ENCODE results near the gene TPT1. TPM values are rescaled to one million over a fixed set of nuclear protein-coding genes. Genes with fewer than 3 reads are reported as not detected.
"Not testable (repeated sequence)": the region's sequence is repeated elsewhere in the genome, so short reads cannot be mapped to it uniquely, and the experiment has no call there.

The TPT1 gene
- 7,697 TPM for total RNA-seq (2013)
- polyA plus RNA-seq, result 1,000 to 10,000 TPM; 2,102 to 5,638 (median 2,493) TPM
- 1,293 and 2,529 TPM in 2 replicates for polyA minus RNA-seq
- total RNA-seq, result 2,193 to 4,177 (median 3,615) reads per million in 11 experiments

DNA sequence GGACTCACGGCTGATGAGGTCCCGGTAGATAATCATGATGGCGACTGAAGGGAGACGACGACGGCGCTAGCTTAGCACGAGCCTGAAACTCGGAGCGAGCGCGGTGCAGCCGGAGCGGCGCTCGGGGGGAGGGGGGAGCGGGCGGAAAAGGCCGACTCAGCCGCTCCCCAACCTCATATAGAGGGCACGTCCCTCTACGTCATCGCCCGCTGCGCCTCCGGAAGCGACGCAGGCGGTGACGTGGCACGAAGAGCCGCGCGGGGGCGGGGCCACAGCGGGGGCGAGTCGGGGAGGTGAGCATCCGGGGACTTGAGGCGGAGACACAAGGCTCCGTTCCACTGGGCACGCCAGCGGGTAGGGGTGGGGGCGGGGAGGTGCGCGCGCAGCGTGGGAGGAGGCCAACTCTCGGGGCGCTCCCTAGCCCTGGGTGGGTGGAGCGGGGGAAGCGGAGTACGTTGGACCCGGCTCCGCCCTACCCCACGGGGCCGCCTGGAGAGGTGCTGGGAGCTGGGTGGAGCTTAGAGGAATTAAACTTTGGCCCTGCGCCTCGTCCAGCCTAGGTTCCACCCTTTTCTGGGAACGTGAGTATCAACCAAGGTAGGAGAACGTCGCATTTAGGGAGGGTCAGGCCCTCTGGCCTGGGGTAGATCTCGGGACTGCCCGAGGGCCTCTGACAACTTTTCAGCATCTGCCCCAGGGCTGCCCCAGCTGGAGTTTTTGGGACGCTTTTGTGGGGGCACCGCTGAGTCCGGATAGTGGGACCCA lies at the start of gene TPT1:
Gene TPT1, minus strand, starts transcription at position 150 of the 765 bp plus-strand sequence. Its CDS starts 114 bp downstream, at position 36.
- Histone ChIP-seq H3K4me3 (replicated peaks in 1 of 3; ENCODE audit: low read depth in 2 of 3, low read length in 3 of 3) (peak within 1 kb of the TSS; percentile 79 to 96 (median 89)), H3K27me3 (ENCODE audit: control insufficient read depth in 2 of 2, insufficient read depth in 2 of 2, low read length in 2 of 2) (no peaks in the 10 kb centered on the region), H4K20me1 (ENCODE audit: insufficient read depth, low read length) (peaks cover 47% of the 10 kb centered on the region), H3K79me2 (ENCODE audit: insufficient read depth, low read length) (peaks cover 60% of the 10 kb centered on the region), H3K4me1 (ENCODE audit: control insufficient read depth in 1 of 2, insufficient read depth in 2 of 2, low read length in 2 of 2) (peaks cover 45 to 56% of the 10 kb centered on the region in 2 donors), H2AFZ (ENCODE audit: insufficient read depth, low read depth, low read length, poor library complexity, severe bottlenecking) (peak within 1 kb of the TSS; percentile 83), H3K36me3 (replicated peaks in 1 of 2; ENCODE audit: control insufficient read depth in 1 of 2, insufficient read depth in 2 of 2, low read length in 2 of 2) (peaks cover 39 to 47% of the 10 kb centered on the region in 2 donors), H3K4me2 (replicated peaks; ENCODE audit: extremely low read depth, low read length, poor library complexity, severe bottlenecking) (peak within 1 kb of the TSS; percentile 88), H3K9ac (ENCODE audit: insufficient read depth, low read length, poor library complexity, severe bottlenecking) (peak within 1 kb of the TSS; percentile 99), H3K9me3 (replicated peaks in 1 of 2; ENCODE audit: control insufficient read depth in 1 of 2, insufficient read depth in 1 of 2, low read length in 2 of 2) (no peaks in the 10 kb centered on the region), H3K27ac (ENCODE audit: low read depth in 1 of 2, low read length in 2 of 2) (peak within 1 kb of the TSS; percentile 88 to 98)
- H3K4me3 Mint-ChIP-seq, result peak within 1 kb of the TSS; percentile 98
- intact Hi-C loops (cut with micrococcal nuclease), result loop anchor here (5.0 to 10.0 kb wide), 2 partner anchors 76 to 124 kb away; partner anchors contain the start of genes SLC25A30 (in 2 of the 2) and COG3 (in 1 of the 2)
- H3K4me1 Mint-ChIP-seq, result peaks cover 53% of the 10 kb centered on the region
- H3K27me3 Mint-ChIP-seq (ENCODE audit: low read depth in 3 of 3), result peaks cover 0 to 3% (median 0%) of the 10 kb centered on the region in 3 donors
- under 1% methylated on average over 54 of the region's 67 CpGs for WGBS (ENCODE audit: insufficient coverage)
- TF ChIP-seq, protein P1, sequence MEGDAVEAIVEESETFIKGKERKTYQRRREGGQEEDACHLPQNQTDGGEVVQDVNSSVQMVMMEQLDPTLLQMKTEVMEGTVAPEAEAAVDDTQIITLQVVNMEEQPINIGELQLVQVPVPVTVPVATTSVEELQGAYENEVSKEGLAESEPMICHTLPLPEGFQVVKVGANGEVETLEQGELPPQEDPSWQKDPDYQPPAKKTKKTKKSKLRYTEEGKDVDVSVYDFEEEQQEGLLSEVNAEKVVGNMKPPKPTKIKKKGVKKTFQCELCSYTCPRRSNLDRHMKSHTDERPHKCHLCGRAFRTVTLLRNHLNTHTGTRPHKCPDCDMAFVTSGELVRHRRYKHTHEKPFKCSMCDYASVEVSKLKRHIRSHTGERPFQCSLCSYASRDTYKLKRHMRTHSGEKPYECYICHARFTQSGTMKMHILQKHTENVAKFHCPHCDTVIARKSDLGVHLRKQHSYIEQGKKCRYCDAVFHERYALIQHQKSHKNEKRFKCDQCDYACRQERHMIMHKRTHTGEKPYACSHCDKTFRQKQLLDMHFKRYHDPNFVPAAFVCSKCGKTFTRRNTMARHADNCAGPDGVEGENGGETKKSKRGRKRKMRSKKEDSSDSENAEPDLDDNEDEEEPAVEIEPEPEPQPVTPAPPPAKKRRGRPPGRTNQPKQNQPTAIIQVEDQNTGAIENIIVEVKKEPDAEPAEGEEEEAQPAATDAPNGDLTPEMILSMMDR (IDR thresholded peaks at IDR 0.05), result no peak
- peaks cover 0 to 5% (median 0%) of the 10 kb centered on the region in 7 donors for H3K9me3 Mint-ChIP-seq
- H3K36me3 Mint-ChIP-seq, result peaks cover 51 to 61% of the 10 kb centered on the region in 2 donors
- peak; percentile 98 to 100 (median 99) for DNase-seq
- H3K27ac Mint-ChIP-seq, result peak within 1 kb of the TSS; percentile 98 to 100 (median 99)

DNA sequence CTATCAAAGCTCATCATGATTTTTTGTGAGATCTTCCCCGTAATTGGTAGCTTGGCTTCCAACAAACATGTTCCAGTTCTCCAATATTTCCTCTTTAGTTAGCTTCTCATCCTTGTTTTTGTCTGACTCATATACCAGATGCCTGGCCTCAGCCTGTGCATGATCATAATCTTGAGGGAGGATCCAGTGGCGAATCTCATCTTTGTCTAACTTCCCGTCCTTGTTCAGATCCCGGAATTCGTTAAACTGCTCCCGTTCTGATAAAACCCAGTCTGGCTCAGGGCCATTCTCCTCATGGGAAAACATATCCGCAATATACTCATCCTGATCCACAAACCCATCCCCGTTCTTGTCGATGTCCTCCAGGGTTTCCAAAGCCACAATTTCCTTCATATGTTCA lies 49.4 kb upstream of the TPT1 start:
- H3K4me3 Mint-ChIP-seq; H4K20me1 ChIP-seq (ENCODE audit: insufficient read depth, low read length); H3K9me3 Mint-ChIP-seq; H3K9ac ChIP-seq (ENCODE audit: insufficient read depth, low read length, poor library complexity, severe bottlenecking); H3K4me2 ChIP-seq (replicated peaks; ENCODE audit: extremely low read depth, low read length, poor library complexity, severe bottlenecking); H3K4me1 Mint-ChIP-seq; H3K27me3 Mint-ChIP-seq (ENCODE audit: low read depth in 3 of 3); H3K79me2 ChIP-seq (ENCODE audit: insufficient read depth, low read length); DNase-seq; H3K4me3 ChIP-seq (replicated peaks in 1 of 3; ENCODE audit: low read depth in 2 of 3, low read length in 3 of 3); H2AFZ ChIP-seq (ENCODE audit: insufficient read depth, low read depth, low read length, poor library complexity, severe bottlenecking); H3K27me3 ChIP-seq (ENCODE audit: control insufficient read depth in 2 of 2, insufficient read depth in 2 of 2, low read length in 2 of 2); intact Hi-C loops (cut with micrococcal nuclease); H3K27ac ChIP-seq (ENCODE audit: low read depth in 1 of 2, low read length in 2 of 2); H3K9me3 ChIP-seq (replicated peaks in 1 of 2; ENCODE audit: control insufficient read depth in 1 of 2, insufficient read depth in 1 of 2, low read length in 2 of 2); H3K4me1 ChIP-seq (ENCODE audit: control insufficient read depth in 1 of 2, insufficient read depth in 2 of 2, low read length in 2 of 2): not testable (repeated sequence)
- WGBS (ENCODE audit: insufficient coverage), result 98% methylated on average over 6 of the region's 9 CpGs
- Mint-ChIP-seq H3K27ac (peak overlapping the region in 1 of 7 donors; percentile 6), H3K36me3 (peaks cover 41 to 46% of the 10 kb centered on the region in 2 donors)
- H3K36me3 ChIP-seq (replicated peaks in 1 of 2; ENCODE audit: control insufficient read depth in 1 of 2, insufficient read depth in 2 of 2, low read length in 2 of 2), result peaks cover 16 to 54% of the 10 kb centered on the region in 2 donors
